C4-2B (cell line): ENCODE results near the gene CHCHD6.

Experiments used
- H3K27ac ChIP-seq: fragments of 450-650 bp; 2 replicates; pipeline ENCODE4 v1.5.1; 2017
- ZFX ChIP-seq: fragments of 450-650 bp; IDR thresholded peaks from 2 replicates; pipeline ENCODE4 v1.6.1; 2017
- TF ChIP-seq, protein P1 (sequence below): fragments of 450-650 bp; conservative IDR thresholded peaks from 2 replicates; pipeline ENCODE4 v1.5.1; 2017; ENCODE audit warnings: mild to moderate bottlenecking

Gene CHCHD6

DNA sequence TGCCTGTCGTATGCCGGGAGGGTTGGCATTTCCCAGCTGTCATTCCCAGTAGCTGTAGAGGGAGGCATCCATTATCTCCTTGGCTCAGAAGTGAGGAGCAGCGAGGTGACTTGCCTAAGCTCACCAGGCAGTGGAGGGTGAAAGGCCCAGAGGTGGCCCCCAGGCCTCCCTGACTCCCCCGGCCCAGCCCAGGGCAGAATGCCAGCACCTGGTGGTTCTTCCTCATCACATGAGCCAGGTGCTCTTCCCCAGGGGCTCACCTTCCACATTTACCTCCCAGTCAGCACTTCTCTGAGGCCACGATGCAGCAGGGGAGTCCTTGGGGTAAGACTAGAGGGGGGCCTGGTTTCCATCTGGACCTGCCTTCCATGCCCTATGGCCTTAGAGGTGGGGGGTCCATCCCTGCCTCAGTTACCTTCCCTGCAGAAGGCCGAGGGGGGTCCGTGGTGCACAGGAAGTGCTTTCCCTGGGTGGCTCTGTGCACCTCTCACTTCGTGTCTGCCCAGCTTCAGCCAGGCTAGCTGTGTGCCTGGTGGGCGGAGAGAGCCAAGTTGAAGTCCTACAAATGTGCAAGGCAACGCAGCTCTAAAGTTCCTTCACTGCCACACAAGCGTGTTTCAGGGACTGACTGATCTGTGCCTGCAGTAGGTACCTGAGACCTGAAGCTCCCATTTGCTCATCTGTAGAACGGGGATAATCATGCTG lies 208.6 kb downstream of the CHCHD6 start:
- no peak overlapping the region for H3K27ac ChIP-seq
- TF ChIP-seq, protein P1, sequence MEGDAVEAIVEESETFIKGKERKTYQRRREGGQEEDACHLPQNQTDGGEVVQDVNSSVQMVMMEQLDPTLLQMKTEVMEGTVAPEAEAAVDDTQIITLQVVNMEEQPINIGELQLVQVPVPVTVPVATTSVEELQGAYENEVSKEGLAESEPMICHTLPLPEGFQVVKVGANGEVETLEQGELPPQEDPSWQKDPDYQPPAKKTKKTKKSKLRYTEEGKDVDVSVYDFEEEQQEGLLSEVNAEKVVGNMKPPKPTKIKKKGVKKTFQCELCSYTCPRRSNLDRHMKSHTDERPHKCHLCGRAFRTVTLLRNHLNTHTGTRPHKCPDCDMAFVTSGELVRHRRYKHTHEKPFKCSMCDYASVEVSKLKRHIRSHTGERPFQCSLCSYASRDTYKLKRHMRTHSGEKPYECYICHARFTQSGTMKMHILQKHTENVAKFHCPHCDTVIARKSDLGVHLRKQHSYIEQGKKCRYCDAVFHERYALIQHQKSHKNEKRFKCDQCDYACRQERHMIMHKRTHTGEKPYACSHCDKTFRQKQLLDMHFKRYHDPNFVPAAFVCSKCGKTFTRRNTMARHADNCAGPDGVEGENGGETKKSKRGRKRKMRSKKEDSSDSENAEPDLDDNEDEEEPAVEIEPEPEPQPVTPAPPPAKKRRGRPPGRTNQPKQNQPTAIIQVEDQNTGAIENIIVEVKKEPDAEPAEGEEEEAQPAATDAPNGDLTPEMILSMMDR, result no peak

DNA sequence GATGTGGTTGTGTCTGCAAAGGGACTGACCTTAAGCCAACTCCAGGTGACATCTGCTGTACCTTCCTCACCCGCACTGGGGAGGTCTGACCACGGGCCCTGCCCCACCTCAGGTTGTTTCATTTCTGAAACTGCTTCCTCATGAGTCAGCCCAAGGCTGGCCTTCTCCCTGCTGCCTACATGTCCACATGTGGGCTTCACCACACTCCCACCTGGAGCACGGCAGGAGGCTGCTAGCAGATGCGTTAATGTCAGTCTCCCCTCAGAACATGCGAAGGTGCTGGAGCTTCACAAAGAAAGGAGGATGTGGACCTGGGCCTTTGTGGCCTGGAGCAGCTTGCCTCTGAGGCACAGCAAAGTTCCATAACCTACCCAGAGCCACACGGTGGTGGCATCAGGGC lies 209.5 kb downstream of the CHCHD6 start:
- TF ChIP-seq ZFX, result no peak
- TF ChIP-seq, protein P1, result no peak
- no peak overlapping the region for H3K27ac ChIP-seq

DNA sequence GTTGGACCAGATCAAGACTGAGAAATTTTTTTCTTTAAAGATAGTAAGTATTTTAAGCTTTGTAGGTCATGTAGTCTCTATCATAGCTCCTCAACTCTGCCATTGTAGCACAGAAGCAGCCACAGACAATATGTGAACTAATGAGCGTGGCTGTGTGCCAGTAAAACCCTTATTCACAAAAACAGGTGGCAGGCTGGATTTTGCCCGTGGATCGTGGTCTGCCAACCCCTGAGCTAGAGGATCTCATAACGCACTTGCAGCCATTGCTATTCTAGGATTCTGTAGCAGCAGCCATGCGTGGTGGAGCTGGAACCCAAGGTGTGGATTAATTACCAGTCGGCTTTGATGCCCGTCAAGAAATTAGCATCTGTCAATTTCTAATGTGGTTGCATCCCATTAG lies 210.2 kb downstream of the CHCHD6 start:
- TF ChIP-seq, protein P1, result no peak
- TF ChIP-seq ZFX, result no peak
- no peak overlapping the region for H3K27ac ChIP-seq

DNA sequence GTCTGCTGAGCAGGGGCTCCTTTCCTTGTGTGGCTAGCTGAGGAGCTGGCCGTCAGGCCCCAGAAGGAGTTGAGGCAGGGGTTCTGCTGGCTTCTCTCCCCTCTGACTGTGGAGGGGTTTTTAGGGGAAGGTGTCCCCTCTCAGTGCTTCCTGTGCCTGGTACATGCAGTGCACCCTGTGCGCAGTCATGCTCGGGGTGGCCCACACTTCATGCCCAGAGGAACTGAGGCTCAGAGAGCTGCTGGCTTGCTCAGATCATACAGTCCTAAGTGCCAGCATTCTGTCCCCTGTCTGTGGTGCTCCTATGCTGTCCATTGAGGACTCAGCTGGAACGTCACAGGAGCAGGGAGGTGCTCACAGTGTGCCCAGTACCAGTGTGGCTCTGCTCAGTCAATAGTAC lies 211.0 kb downstream of the CHCHD6 start:
- H3K27ac ChIP-seq, result no peak overlapping the region
- TF ChIP-seq ZFX, result no peak
- TF ChIP-seq, protein P1, result no peak

DNA sequence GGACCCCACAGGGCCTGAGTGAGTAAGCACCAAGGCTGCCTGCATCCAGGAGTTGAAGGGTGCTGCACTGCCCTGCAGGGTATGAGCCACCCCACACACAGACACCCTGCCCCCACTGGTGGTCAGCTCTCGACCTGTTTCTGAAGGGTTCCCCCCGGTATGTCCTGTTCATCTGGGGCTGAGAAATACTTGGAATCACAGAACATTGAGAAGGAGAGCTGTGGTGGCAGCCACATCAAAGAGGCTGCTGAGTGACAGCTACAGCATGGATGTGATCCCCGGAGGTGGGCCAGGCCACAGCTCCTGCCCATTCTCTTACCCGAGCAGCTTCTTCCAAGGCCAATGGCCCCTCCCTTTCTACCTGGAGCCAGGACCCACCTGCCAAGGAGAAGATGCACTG lies 212.5 kb downstream of the CHCHD6 start:
- no peak overlapping the region for H3K27ac ChIP-seq
- no peak for TF ChIP-seq ZFX
- TF ChIP-seq, protein P1, result no peak

DNA sequence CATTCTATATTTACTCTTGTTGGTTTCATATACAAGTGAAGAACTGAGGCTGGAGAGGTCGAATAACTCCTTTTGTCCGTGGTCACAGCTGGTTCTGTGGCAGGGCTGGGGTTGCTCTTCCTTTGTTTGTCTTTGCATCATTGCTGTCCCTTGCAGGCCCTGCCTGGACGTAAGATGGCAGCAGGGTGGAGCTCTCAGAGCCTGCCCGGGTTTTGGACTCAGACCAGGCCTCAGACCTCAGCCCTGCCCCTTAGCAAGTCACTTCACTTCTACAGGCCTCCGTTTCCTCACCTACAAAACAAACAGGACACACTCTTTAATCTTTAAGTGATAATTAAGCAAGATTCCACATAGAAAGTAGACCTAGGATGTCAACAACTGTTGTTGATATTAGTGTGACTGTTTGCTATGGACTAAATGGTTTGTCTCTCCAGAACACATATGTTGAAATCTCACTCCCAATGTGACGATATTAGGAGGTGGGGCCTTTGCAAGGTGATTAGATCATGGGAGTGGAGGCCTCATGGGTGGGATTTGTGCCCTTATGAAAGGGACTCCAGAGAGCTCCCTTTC lies 213.3 kb downstream of the CHCHD6 start:
- no peak overlapping the region for H3K27ac ChIP-seq
- TF ChIP-seq ZFX, result no peak
- TF ChIP-seq, protein P1, result no peak

DNA sequence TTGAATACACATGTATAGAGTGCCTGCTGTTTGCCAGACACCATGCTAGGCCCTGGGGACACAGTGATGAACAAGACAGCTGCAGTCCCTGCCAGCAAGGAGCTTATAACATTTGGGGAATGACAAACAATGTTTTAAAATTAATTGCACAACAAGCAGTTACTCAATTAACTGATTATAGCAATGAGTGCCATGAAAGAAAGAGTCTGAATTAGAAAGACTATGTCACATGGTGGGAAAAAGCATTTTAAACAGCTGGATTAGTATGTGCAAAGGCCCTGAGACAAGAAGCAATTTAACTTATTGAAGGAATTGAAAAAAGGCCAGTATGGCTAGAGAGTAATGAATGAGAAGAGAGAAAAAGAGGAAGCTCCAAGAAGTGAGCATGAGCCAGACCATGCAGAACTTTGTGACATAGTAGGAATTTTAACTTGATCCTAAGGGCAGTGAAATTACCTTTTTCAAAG lies 214.3 kb downstream of the CHCHD6 start:
- no peak overlapping the region for H3K27ac ChIP-seq
- TF ChIP-seq, protein P1, result no peak
